ENCODE measurements around the gene CCL16.

GRCh38 chr17:35986643-35987042, 5.3 kb upstream of the CCL16 start, which contains the start of gene CCL14:
- no peak for TF ChIP-seq CTCF (IDR thresholded peaks at IDR 0.05)
- no peak for TF ChIP-seq EZH2 (IDR thresholded peaks at IDR 0.05; ENCODE audit: borderline replicate concordance, insufficient read depth, low read depth, low read length, poor library complexity, severe bottlenecking)
